Cardiac fibroblast (primary cell): Measurements from ENCODE around the gene RNF223.
"Not testable (repeated sequence)": the region's sequence is repeated elsewhere in the genome, so short reads cannot be mapped to it uniquely, and the experiment has no call there.

Experiments used
- DNase-seq, 2 donors: peaks; one replicate each; pipeline versions ENCODE4 v3.0.0 to v3.0.0-alpha.2; 2010; ENCODE audit warnings: low read depth in 2 of 2
- H3K4me3 ChIP-seq, 2 donors: replicated peaks in 1 of 2; 1 replicate in 1 of 2; 2 replicates in 1 of 2; pipeline ENCODE4 v1.5.1; 2011; ENCODE audit warnings: low read depth in 2 of 2, low read length in 2 of 2, mild to moderate bottlenecking in 2 of 2, moderate library complexity in 1 of 2
- TF ChIP-seq, protein P1 (sequence below): IDR thresholded peaks from one replicate; pipeline ENCODE4 v1.5.1; 2011; ENCODE audit warnings: low read depth, mild to moderate bottlenecking, low read length, inconsistent platforms

RNF223 gene

DNA sequence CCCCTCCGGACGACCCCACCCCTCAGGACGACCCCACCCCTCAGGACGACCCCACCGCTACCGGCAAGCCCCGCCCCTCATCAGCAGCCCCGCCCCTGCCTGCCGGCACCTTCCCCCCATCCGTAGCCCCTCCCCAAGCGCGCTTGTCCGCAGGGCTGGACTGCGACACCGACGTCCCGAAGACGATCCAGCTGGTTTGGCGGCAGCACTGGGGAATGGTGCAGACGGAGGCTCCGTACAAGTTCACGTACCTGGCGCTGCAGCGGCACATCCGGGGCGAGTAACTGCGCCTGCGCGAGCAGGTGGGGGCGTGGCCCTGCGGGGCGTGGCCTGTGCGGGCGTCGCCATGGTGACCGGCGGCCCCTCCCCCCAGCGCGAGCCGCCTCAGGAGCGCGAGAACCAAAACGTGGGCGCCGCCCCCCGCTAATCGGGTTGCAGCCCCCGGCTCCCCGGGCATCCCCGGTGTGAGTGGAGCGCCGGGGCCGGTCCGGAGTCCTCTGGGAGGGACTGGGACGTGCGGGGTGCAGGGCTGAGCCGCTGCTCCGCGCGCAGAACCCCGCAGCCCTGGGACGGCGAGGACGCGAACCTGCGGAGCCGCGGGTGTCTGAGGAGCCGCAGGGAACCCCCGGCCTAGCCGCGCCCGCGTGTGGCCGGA is 4.9 kb downstream of the RNF223 start:
- TF ChIP-seq, protein P1, sequence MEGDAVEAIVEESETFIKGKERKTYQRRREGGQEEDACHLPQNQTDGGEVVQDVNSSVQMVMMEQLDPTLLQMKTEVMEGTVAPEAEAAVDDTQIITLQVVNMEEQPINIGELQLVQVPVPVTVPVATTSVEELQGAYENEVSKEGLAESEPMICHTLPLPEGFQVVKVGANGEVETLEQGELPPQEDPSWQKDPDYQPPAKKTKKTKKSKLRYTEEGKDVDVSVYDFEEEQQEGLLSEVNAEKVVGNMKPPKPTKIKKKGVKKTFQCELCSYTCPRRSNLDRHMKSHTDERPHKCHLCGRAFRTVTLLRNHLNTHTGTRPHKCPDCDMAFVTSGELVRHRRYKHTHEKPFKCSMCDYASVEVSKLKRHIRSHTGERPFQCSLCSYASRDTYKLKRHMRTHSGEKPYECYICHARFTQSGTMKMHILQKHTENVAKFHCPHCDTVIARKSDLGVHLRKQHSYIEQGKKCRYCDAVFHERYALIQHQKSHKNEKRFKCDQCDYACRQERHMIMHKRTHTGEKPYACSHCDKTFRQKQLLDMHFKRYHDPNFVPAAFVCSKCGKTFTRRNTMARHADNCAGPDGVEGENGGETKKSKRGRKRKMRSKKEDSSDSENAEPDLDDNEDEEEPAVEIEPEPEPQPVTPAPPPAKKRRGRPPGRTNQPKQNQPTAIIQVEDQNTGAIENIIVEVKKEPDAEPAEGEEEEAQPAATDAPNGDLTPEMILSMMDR = no peak
- DNase-seq = peak; percentile 48 to 58
- H3K4me3 ChIP-seq = peak overlapping the region; percentile 55 to 62

DNA sequence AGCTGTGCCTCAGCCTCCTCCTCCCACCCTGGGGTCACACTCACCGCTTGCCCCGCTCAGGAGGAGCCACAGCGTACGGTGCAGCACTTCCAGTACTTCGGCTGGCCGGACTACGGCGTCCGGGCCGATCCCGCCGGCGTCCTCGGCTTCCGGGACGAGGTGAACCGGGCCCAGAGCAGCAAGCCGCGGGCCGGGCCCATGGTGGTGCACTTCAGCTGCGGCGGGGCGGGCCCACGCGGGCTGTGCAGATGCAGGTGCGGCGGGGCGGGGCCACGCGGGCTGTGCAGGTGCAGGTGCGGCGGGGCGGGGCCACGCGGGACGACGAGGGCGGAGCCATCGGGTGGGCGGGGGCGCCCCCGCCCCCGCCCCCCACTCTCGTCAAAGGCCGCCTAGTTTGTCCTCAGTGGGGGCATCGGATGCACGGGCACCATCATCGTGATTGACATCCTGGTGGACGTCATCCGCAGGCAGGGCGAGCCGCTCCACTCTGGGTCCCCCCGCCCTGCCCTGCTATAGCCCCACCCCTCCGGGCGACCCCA is 5.5 kb downstream of the RNF223 start:
- TF ChIP-seq, protein P1 = no peak
- no peak for DNase-seq
- H3K4me3 ChIP-seq = peak overlapping the region; percentile 55 to 62

DNA sequence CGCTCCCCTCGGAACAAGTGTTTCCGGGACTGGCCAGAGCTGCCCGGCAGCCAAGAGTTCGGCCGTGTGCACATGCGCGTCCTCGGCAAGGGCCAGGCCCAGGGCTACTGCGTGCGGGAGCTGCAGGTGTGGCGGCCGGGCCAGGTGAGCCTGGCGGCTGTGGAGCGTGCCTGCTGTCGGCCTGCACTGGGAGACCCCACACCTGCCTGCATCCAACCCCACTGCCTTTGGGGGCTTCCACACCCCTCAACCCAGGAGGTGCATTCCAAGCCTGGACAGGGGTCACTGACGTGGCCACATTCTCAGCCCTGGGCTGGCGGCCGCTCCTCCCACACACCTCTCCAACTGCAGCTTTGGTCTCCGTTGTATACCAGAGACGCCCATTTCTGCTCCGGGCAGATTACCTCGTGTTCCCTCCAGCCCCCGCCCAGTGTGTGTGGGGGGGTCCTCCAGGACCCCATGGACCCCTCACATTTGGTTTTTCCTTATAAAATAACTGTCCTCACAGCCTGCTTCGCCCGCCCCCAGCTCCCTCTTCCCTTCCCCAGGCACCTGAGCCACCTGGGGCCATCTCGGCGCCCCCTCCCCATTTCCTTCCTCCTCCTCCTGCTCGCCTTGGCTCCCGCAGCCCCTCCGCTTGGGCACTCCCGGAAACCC is 6.1 kb downstream of the RNF223 start:
- no peak for DNase-seq
- no peak overlapping the region for H3K4me3 ChIP-seq
- TF ChIP-seq, protein P1 = no peak

DNA sequence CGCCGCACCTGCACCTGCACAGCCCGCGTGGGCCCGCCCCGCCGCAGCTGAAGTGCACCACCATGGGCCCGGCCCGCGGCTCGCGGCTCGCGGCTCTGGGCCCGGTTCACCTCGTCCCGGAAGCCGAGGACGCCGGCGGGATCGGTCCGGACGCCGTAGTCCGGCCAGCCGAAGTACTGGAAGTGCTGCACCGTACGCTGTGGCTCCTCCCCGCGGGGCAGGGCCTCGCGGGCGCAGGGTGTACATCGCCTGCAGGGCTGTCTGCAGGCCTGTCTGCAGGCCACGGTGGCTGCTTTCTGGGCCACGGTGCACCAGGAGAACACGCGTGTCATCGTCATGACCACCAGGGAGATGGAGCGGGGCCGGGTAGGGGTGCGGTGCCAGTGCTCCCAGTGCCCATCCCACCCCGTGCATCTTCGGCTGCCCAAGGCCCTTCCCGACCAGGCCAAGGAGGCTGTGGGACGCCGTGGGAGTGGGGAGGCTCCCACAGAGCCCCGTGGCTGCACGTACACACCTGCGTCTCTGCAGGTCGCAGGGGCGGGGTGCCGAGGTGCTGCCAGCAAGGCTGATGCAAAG is 6.7 kb downstream of the RNF223 start:
- TF ChIP-seq, protein P1 = no peak
- no peak overlapping the region for H3K4me3 ChIP-seq
- DNase-seq = no peak

DNA sequence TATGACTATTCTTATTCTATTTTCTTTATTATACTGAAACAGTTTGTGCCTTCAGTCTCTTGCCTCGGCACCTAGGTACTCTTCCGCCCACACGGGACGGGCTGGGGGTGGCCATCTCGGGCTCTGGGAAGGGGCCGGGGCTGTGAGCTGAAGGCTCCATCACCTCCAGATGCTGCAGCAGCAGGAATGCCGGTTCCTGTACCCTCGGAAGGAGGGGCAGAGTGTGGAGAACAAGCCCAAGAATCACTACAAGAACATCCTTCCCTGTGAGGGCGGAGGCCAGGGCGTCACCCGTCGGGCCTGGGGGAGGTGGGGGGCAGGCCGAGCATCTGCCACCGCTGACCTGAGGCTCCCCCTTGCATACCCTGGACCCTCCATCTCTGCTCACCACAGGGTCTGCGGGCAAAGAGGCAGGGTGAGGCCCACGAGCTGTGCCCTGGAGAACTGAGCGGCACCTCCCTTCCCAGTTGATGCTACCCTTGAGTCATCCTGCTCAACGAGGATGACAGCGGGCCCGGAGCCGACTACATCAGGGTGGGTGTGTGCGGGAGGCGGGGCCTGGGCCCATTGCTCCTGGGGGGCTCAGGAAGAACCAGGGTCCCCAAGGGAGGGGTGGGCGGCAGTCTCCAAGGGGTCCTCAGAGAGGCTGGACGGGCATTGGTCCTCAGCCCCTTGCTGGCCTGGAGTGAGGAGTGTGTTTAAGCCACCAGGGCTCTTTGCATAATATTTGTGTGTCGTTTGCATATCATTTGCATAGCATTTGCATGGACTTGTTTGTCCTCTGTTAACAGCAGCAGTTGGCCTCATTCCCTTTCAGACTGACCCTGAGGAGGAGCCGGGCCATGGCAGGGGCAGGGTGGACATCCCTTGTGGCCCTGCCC is 7.5 kb downstream of the RNF223 start:
- no peak overlapping the region for H3K4me3 ChIP-seq
- peak in 1 of 2 donors; percentile 16 for DNase-seq
- TF ChIP-seq, protein P1 = no peak

DNA sequence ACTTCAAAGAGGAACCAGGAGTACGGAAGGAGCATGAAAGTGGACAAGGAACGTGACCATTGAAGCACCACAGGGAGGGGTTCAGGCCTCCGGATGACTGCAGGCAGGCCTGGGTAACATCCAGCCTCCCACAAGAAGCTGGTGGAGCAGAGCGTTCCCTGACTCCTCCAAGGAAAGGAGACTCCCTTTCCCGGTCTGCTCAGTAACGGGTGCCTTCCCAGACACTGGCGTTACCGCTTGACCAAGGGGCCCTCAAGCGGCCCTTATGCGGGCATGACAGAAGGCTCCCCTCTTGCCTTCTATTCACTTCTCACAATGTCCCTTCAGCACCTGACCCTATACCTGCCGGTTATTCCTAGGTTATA is 8.2 kb downstream of the RNF223 start:
- not testable (repeated sequence) for H3K4me3 ChIP-seq, DNase-seq
